Neural cell (in vitro differentiated cells): ENCODE results near the gene PAK1. TPM values are rescaled to one million over a fixed set of nuclear protein-coding genes. Genes with fewer than 3 reads are reported as not detected.

Experiments
- H2AFZ ChIP-seq: fragments of 200-600, 300-800 bp; sonication (generic), shearing (Covaris generic); 2 replicates; pipeline ENCODE4 v1.6.0; 2014; ENCODE audit warnings: low read depth, mild to moderate bottlenecking, antibody characterized with exemption, low read length, moderate library complexity
- H3F3A ChIP-seq: fragments of 200-600 bp; shearing (Covaris generic); 2 replicates; pipeline ENCODE4 v1.6.1; 2016; ENCODE audit warnings: mild to moderate bottlenecking, moderate library complexity, mixed read lengths, antibody characterized with exemption, low read length; ENCODE audit not compliant: insufficient read depth, poor library complexity, severe bottlenecking
- H3K27ac ChIP-seq: fragments of 200-600, 300-800 bp; sonication (generic), shearing (Covaris generic); 2 replicates; pipeline ENCODE4 v1.5.1; 2014; ENCODE audit warnings: mild to moderate bottlenecking, low read length, moderate library complexity
- H3K27me3 ChIP-seq: fragments of 300-800, 200-600 bp; sonication (generic), shearing (Covaris generic); 2 replicates; pipeline ENCODE4 v1.6.0; 2014; ENCODE audit warnings: mild to moderate bottlenecking, low read depth, low read length, moderate library complexity; ENCODE audit not compliant: insufficient read depth
- H3K36me3 ChIP-seq: fragments of 300-800, 200-600 bp; sonication (generic), shearing (Covaris generic); 2 replicates; pipeline ENCODE4 v1.5.1; 2014; ENCODE audit warnings: mild to moderate bottlenecking, antibody characterized with exemption, low read length, moderate library complexity; ENCODE audit not compliant: insufficient read depth
- H3K4me2 ChIP-seq: fragments of 300-800, 200-600 bp; sonication (generic), shearing (Covaris generic); 2 replicates; pipeline ENCODE4 v1.6.0; 2014; ENCODE audit warnings: mild to moderate bottlenecking, low read length
- H3K4me3 ChIP-seq: fragments of 300-800, 200-600 bp; sonication (generic), shearing (Covaris generic); 2 replicates; pipeline ENCODE4 v1.5.1; 2014; ENCODE audit warnings: mild to moderate bottlenecking, low read length, moderate library complexity
- H3K79me2 ChIP-seq: fragments of 200-600 bp; shearing (Covaris generic); replicated peaks from 2 replicates; pipeline ENCODE4 v1.6.0; 2014; ENCODE audit warnings: mild to moderate bottlenecking, low read length, moderate library complexity; ENCODE audit not compliant: insufficient read depth
- H3K9ac ChIP-seq: fragments of 300-800, 200-600 bp; sonication (generic), shearing (Covaris generic); 2 replicates; pipeline ENCODE4 v1.6.1; 2016; ENCODE audit warnings: mild to moderate bottlenecking, low read length, mixed read lengths
- H3K9me2 ChIP-seq: fragments of 200-600 bp; shearing (Covaris generic); 2 replicates; pipeline ENCODE4 v1.6.1; 2016; ENCODE audit warnings: mild to moderate bottlenecking, low read length, mixed read lengths; ENCODE audit not compliant: insufficient read depth
- H3K9me3 ChIP-seq: fragments of 200-600, 300-800 bp; sonication (generic), shearing (Covaris generic); 2 replicates; pipeline ENCODE4 v1.6.1; 2016; ENCODE audit warnings: mild to moderate bottlenecking, mixed run types, low read length, moderate library complexity, mixed read lengths
- H4K20me1 ChIP-seq: fragments of 200-600 bp; shearing (Covaris generic); 2 replicates; pipeline ENCODE4 v1.6.1; 2016; ENCODE audit warnings: mild to moderate bottlenecking, mixed run types; ENCODE audit not compliant: insufficient read depth
- CTCF ChIP-seq: fragments of 450-650 bp; IDR thresholded peaks from 2 replicates; pipeline ENCODE4 v1.5.1; 2014; ENCODE audit warnings: antibody characterized with exemption, mild to moderate bottlenecking, moderate library complexity; ENCODE audit not compliant: poor library complexity, severe bottlenecking
- EP300 ChIP-seq: fragments of 450-650 bp; conservative IDR thresholded peaks from 2 replicates; pipeline ENCODE4 v1.6.1; 2014; ENCODE audit warnings: antibody characterized with exemption, mild to moderate bottlenecking, moderate library complexity; ENCODE audit not compliant: poor library complexity, severe bottlenecking
- EZH2 ChIP-seq: fragments of 200-600, 300-800 bp; shearing (Covaris generic), sonication (generic); IDR thresholded peaks from 2 replicates; pipeline ENCODE4 v1.6.1; 2014; ENCODE audit warnings: antibody characterized with exemption, low read length, borderline replicate concordance, mild to moderate bottlenecking; ENCODE audit not compliant: insufficient read depth, poor library complexity, severe bottlenecking
- MXI1 ChIP-seq: fragments of 450-650 bp; conservative IDR thresholded peaks from 2 replicates; pipeline ENCODE4 v1.6.1; 2014; ENCODE audit warnings: antibody characterized with exemption, mild to moderate bottlenecking; ENCODE audit not compliant: poor library complexity, severe bottlenecking
- POLR2AphosphoS5 ChIP-seq: IDR thresholded peaks from 2 replicates; pipeline ENCODE4 v1.6.1; 2012
- RAD21 ChIP-seq: fragments of 450-650 bp; conservative IDR thresholded peaks from 2 replicates; pipeline ENCODE4 v1.6.1; 2014; ENCODE audit warnings: antibody characterized with exemption, mild to moderate bottlenecking, moderate library complexity
- SMC3 ChIP-seq: fragments of 450-650 bp; conservative IDR thresholded peaks from 2 replicates; pipeline ENCODE4 v1.6.1; 2014; ENCODE audit warnings: antibody characterized with exemption, mild to moderate bottlenecking, moderate library complexity; ENCODE audit not compliant: poor library complexity
- TAF1 ChIP-seq: IDR thresholded peaks from 2 replicates; pipeline ENCODE4 v1.6.1; 2012; ENCODE audit warnings: low read depth
- polyA plus RNA-seq: library from polyadenylated mRNA; depleted of rRNA; stranded (reverse); fragments of >200 nt; gene quantifications from 2 replicates; pipeline ENCODE4 v1.2.3, GENCODE V29; 2014
- TF ChIP-seq, protein P1 (sequence below): IDR thresholded peaks from 2 replicates; pipeline ENCODE4 v1.6.1; 2012; ENCODE audit warnings: borderline replicate concordance

PAK1 gene
- polyA plus RNA-seq, 1 donor from 2014 or later = 65.2 TPM

DNA sequence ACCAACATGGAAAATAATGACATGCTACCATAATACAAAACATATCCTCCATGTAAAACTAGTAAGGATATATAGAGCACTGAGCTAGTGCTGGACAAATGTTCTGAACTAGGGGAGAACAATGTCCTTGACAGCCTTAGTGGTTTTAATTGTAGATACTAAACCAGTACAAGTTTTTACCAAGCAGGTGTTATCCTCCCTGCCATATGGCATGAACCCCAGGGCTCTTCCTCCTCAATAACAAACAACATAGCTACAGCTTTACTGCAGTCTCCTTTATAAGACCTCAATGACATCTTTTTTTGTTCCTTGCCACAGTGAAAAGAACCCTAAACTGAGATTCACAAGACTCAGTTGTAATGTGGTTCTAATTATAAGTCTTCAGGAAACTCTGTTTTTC, 102.2 kb downstream of the PAK1 start:
- H3K9me2 ChIP-seq = no peaks in the 10 kb centered on the region
- H3F3A ChIP-seq = no peaks in the 10 kb centered on the region
- H3K4me3 ChIP-seq = no peak overlapping the region
- no peak overlapping the region for H3K27ac ChIP-seq
- H3K36me3 ChIP-seq = peaks cover 6% of the 10 kb centered on the region
- H2AFZ ChIP-seq = no peak overlapping the region
- no peaks in the 10 kb centered on the region for H3K27me3 ChIP-seq
- no peaks in the 10 kb centered on the region for H3K9me3 ChIP-seq
- no peaks in the 10 kb centered on the region for H3K79me2 ChIP-seq
- no peaks in the 10 kb centered on the region for H4K20me1 ChIP-seq
- TF ChIP-seq, protein P1, sequence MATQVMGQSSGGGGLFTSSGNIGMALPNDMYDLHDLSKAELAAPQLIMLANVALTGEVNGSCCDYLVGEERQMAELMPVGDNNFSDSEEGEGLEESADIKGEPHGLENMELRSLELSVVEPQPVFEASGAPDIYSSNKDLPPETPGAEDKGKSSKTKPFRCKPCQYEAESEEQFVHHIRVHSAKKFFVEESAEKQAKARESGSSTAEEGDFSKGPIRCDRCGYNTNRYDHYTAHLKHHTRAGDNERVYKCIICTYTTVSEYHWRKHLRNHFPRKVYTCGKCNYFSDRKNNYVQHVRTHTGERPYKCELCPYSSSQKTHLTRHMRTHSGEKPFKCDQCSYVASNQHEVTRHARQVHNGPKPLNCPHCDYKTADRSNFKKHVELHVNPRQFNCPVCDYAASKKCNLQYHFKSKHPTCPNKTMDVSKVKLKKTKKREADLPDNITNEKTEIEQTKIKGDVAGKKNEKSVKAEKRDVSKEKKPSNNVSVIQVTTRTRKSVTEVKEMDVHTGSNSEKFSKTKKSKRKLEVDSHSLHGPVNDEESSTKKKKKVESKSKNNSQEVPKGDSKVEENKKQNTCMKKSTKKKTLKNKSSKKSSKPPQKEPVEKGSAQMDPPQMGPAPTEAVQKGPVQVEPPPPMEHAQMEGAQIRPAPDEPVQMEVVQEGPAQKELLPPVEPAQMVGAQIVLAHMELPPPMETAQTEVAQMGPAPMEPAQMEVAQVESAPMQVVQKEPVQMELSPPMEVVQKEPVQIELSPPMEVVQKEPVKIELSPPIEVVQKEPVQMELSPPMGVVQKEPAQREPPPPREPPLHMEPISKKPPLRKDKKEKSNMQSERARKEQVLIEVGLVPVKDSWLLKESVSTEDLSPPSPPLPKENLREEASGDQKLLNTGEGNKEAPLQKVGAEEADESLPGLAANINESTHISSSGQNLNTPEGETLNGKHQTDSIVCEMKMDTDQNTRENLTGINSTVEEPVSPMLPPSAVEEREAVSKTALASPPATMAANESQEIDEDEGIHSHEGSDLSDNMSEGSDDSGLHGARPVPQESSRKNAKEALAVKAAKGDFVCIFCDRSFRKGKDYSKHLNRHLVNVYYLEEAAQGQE = no peak
- TF ChIP-seq EZH2 = no peak
- H3K9ac ChIP-seq = no peak overlapping the region
- H3K4me2 ChIP-seq = no peak overlapping the region

DNA sequence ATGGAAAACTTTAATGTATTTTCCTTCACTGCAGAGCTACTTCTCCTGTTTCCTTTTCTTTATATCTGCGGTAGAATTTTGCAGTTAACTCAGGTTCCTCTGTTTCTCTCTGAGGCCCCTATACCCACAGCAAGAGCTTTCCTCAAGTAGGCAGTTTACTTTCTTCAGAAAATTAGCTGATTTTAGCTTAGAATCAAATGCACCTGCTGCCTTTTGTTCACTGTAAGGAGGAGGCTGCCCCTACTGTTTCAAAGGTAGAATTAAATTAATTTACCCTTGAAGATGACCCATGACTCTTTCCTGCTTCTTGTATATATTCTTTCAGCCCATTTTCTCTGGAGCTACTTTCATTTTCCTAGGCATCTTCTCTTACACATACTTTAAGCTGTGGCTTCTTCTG, 103.7 kb downstream of the PAK1 start:
- H3K9me3 ChIP-seq = no peaks in the 10 kb centered on the region

More for the DNA sequence above, 103.7 kb downstream of the PAK1 start:
- Histone ChIP-seq H3K79me2 (no peaks in the 10 kb centered on the region), H3K4me3 (no peak overlapping the region), H3K4me2 (no peak overlapping the region), H4K20me1 (no peaks in the 10 kb centered on the region), H3K9ac (no peak overlapping the region), H3K36me3 (peaks cover 6% of the 10 kb centered on the region), H3K27me3 (no peaks in the 10 kb centered on the region), H2AFZ (no peak overlapping the region), H3F3A (no peaks in the 10 kb centered on the region), H3K27ac (no peak overlapping the region), H3K9me2 (no peaks in the 10 kb centered on the region)
- no peak for TF ChIP-seq MXI1
- TF ChIP-seq EP300 = no peak
- no peak for TF ChIP-seq POLR2AphosphoS5
- TF ChIP-seq RAD21 = no peak
- TF ChIP-seq SMC3 = no peak
- TF ChIP-seq CTCF = no peak
- TF ChIP-seq EZH2 = no peak
- TF ChIP-seq, protein P1 = no peak
- no peak for TF ChIP-seq TAF1
